ENCODE results near the gene ZNF850. TPM values are rescaled to one million over a fixed set of nuclear protein-coding genes. Genes with fewer than 3 reads are reported as not detected.
A peak's percentile ranks its signal among the peaks of the same experiment; 100 is the strongest.

ZNF850 gene
- total RNA-seq, 2 donors from 2014 or later, result 28.1 to 30.7 TPM

DNA sequence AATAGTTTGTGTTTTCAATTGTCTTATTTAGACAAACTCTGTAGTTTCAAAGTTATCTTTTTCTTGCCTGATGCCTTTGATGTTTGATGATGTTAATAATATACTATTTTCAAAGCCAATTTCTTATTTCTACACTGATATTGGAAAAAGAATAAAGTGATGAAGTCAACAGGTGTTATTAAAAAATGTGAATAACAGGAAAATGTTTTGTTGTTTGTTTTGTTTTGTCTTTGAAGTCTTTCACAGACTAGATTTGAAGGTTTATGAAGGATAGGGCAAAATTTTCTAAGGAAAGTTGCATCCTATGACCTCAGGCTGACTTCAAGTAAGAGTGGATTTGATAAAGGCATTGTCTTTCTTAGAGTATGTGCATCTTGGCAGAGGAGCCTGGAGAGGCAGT is 34.4 kb upstream of the ZNF850 start:
- Histone ChIP-seq H3K27ac (ENCODE audit: low read depth, low read length) (no peak overlapping the region), H3K4me3 (ENCODE audit: low read length) (peak overlapping the region; percentile 45), H3K27me3 (ENCODE audit: control insufficient read depth, insufficient read depth, low read length, poor library complexity, severe bottlenecking) (no peaks in the 10 kb centered on the region), H3K4me1 (ENCODE audit: control insufficient read depth, insufficient read depth, low read length) (no peaks in the 10 kb centered on the region), H3K9ac (ENCODE audit: extremely low read depth, low read length, poor library complexity, severe bottlenecking) (no peak overlapping the region), H3K36me3 (ENCODE audit: control insufficient read depth, insufficient read depth, low read length) (peaks cover 16% of the 10 kb centered on the region), H3K9me3 (ENCODE audit: control insufficient read depth, low read length) (peaks cover 90% of the 10 kb centered on the region)
- Mint-ChIP-seq H3K36me3 (ENCODE audit: low read depth) (peaks cover 66% of the 10 kb centered on the region), H3K27ac (no peak overlapping the region), H3K4me1 (no peaks in the 10 kb centered on the region), H3K9me3 (peaks cover 80% of the 10 kb centered on the region), H3K4me3 (no peak overlapping the region), H3K27me3 (ENCODE audit: insufficient read depth) (no peaks in the 10 kb centered on the region)
- DNase-seq, result no peak
- no peak for TF ChIP-seq CTCF (conservative IDR thresholded peaks at IDR 0.05)

- Histone ChIP-seq H3K9me3 (ENCODE audit: control insufficient read depth, low read length) (peaks cover 90% of the 10 kb centered on the region), H3K4me3 (ENCODE audit: low read length) (no peak overlapping the region), H3K4me1 (ENCODE audit: control insufficient read depth, insufficient read depth, low read length) (no peaks in the 10 kb centered on the region), H3K27ac (ENCODE audit: low read depth, low read length) (no peak overlapping the region), H3K27me3 (ENCODE audit: control insufficient read depth, insufficient read depth, low read length, poor library complexity, severe bottlenecking) (no peaks in the 10 kb centered on the region), H3K9ac (ENCODE audit: extremely low read depth, low read length, poor library complexity, severe bottlenecking) (no peak overlapping the region), H3K36me3 (ENCODE audit: control insufficient read depth, insufficient read depth, low read length) (peaks cover 23% of the 10 kb centered on the region)
- no peak for TF ChIP-seq CTCF (conservative IDR thresholded peaks at IDR 0.05)
- Mint-ChIP-seq H3K9me3 (peaks cover 78% of the 10 kb centered on the region), H3K36me3 (ENCODE audit: low read depth) (peaks cover 66% of the 10 kb centered on the region), H3K4me1 (no peaks in the 10 kb centered on the region), H3K4me3 (no peak overlapping the region), H3K27me3 (ENCODE audit: insufficient read depth) (no peaks in the 10 kb centered on the region), H3K27ac (no peak overlapping the region)
- WGBS, 2 experiments (ENCODE audit: insufficient coverage in 1 of 2, insufficient read length in 1 of 2), result 83% methylated on average over 1 of the region's 1 CpG; no CpG with 5 or more reads in 1 of the 2 experiments
- no peak for DNase-seq
These were observed 32.8 kb upstream of the ZNF850 start for GRCh38 chr19:36805364-36805763.

DNA sequence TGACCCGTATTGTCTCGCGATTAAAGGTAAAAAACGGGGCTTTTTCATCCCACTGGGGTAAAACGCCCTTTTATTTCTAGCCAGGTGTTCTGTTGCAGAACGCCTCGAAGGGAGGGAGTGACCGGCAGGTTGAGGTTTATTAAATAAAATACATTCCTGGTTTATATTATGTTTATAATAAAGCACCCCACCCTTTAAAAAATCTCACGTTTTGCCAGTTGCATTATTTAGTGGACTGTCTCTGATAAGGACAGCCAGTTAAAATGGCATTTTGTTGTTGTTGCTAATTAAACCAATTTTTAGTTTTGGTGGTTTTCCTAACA is 25.1 kb upstream of the ZNF850 start:
- Histone ChIP-seq H3K4me3 (ENCODE audit: low read length) (peak overlapping the region; percentile 89), H3K27me3 (ENCODE audit: control insufficient read depth, insufficient read depth, low read length, poor library complexity, severe bottlenecking) (no peaks in the 10 kb centered on the region), H3K4me1 (ENCODE audit: control insufficient read depth, insufficient read depth, low read length) (no peaks in the 10 kb centered on the region), H3K36me3 (ENCODE audit: control insufficient read depth, insufficient read depth, low read length) (peaks cover 18% of the 10 kb centered on the region), H3K9ac (ENCODE audit: extremely low read depth, low read length, poor library complexity, severe bottlenecking) (peak overlapping the region; percentile 55), H3K27ac (ENCODE audit: low read depth, low read length) (peak overlapping the region; percentile 38), H3K9me3 (ENCODE audit: control insufficient read depth, low read length) (peaks cover 68% of the 10 kb centered on the region)
- H3K27ac Mint-ChIP-seq, result peak overlapping the region; percentile 88
- H3K4me3 Mint-ChIP-seq, result peak overlapping the region; percentile 75
- H3K27me3 Mint-ChIP-seq (ENCODE audit: insufficient read depth), result peaks cover 2% of the 10 kb centered on the region
- peaks cover 33% of the 10 kb centered on the region for H3K36me3 Mint-ChIP-seq (ENCODE audit: low read depth)
- WGBS, 2 experiments (ENCODE audit: insufficient coverage in 1 of 2, insufficient read length in 1 of 2), result 17 to 44% methylated on average over 1 to 8 of the region's 9 CpGs
- no peak for TF ChIP-seq CTCF (conservative IDR thresholded peaks at IDR 0.05)
- H3K9me3 Mint-ChIP-seq, result peaks cover 79% of the 10 kb centered on the region
- DNase-seq, result no peak
- no peaks in the 10 kb centered on the region for H3K4me1 Mint-ChIP-seq
